HEK293T (cell line): Measurements from ENCODE around the gene DCP1A.

Source experiments
- FOXM1 ChIP-seq: fragments of 450-650 bp; IDR thresholded peaks from 2 replicates; pipeline ENCODE4 v1.6.1; 2017; ENCODE audit warnings: mild to moderate bottlenecking, borderline replicate concordance
- LEF1 ChIP-seq: fragments of 450-650 bp; IDR thresholded peaks from 2 replicates; pipeline ENCODE4 v1.6.1; 2017; ENCODE audit warnings: mild to moderate bottlenecking, borderline replicate concordance
- TARDBP ChIP-seq: fragments of 450-650 bp; IDR thresholded peaks from 2 replicates; pipeline ENCODE4 v1.6.1; 2016

GRCh38 chr3:53243165-53243564 is 104.2 kb downstream of the DCP1A start:
- TF ChIP-seq FOXM1: no peak
- no peak for TF ChIP-seq LEF1
- no peak for TF ChIP-seq TARDBP
